Lung (tissue), 12 donors: ENCODE data around the gene NETO2. TPM values are rescaled to one million over a fixed set of nuclear protein-coding genes. Genes with fewer than 3 reads are reported as not detected.

Experiments
- ATAC-seq: fragments of 200-7000 bp; cut with Tn5 transposase; one replicate; pipeline ENCODE4 v1.9.1; 2020; ENCODE audit warnings: moderate number of reproducible peaks; ENCODE audit not compliant: insufficient read depth, low FRiP score
- DNase-seq, 3 donors: peaks; one replicate each; pipeline ENCODE4 v3.0.0-alpha.2; 2013 to 2017
- H3K27ac ChIP-seq, 2 donors: one replicate each; pipeline ENCODE4 v1.5.1; 2013; ENCODE audit warnings: mild to moderate bottlenecking in 2 of 2, moderate library complexity in 2 of 2, control low read depth in 1 of 2, inconsistent platforms in 1 of 2, low read depth in 1 of 2, low read length in 1 of 2
- H3K27me3 ChIP-seq, 3 donors: one replicate each; pipeline ENCODE4 v1.5.1; 2013; ENCODE audit warnings: low read length in 2 of 3; ENCODE audit not compliant: control insufficient read depth in 3 of 3, insufficient read depth in 3 of 3
- H3K36me3 ChIP-seq, 4 donors: one replicate each; pipeline ENCODE4 v1.5.1; 2013; ENCODE audit warnings: low read length in 4 of 4, mild to moderate bottlenecking in 1 of 4, moderate library complexity in 1 of 4; ENCODE audit not compliant: control insufficient read depth in 4 of 4, insufficient read depth in 4 of 4
- H3K4me1 ChIP-seq, 5 donors: one replicate each; pipeline ENCODE4 v1.5.1; 2013; ENCODE audit warnings: low read length in 5 of 5, mild to moderate bottlenecking in 2 of 5, moderate library complexity in 1 of 5; ENCODE audit not compliant: control insufficient read depth in 5 of 5, insufficient read depth in 5 of 5
- H3K4me3 ChIP-seq: one replicate; pipeline ENCODE4 v1.5.1; 2013; ENCODE audit warnings: mild to moderate bottlenecking, control low read depth, moderate library complexity
- H3K9ac ChIP-seq, 2 donors: one replicate each; pipeline ENCODE4 v1.5.1; 2013; ENCODE audit warnings: low read length in 2 of 2, control low read depth in 1 of 2; ENCODE audit not compliant: insufficient read depth in 1 of 2
- H3K9me3 ChIP-seq, 4 donors: one replicate each; pipeline ENCODE4 v1.5.1; 2013; ENCODE audit warnings: low read length in 3 of 4, mild to moderate bottlenecking in 1 of 4, moderate library complexity in 1 of 4; ENCODE audit not compliant: control insufficient read depth in 4 of 4, insufficient read depth in 3 of 4
- WGBS, 2 donors: extraction: QIAGEN DNeasy Blood & Tissue Kit; methylation state at CpG; one replicate each; pipeline ENCODE4 v1.1.7; 2013; 5-methylcytosine and 5-hydroxymethylcytosine counted together
- polyA plus RNA-seq, 2 donors: library from polyadenylated mRNA; stranded (reverse); fragments of 200-250 nt; gene quantifications; one replicate each; pipeline ENCODE4 v1.2.1, GENCODE V29; 2013
- total RNA-seq, 2 donors: library from RNA; depleted of rRNA in 1 of 2; stranded (reverse); fragments of >200 nt in 1 of 2; gene quantifications; one replicate each; pipeline ENCODE4 v1.2.1, GENCODE V29; 2014 to 2021
- TF ChIP-seq, protein P1 (sequence below): IDR thresholded peaks from 2 replicates; pipeline ENCODE4 v1.5.1; 2012; ENCODE audit warnings: mild to moderate bottlenecking; ENCODE audit errors: control extremely low read depth, extremely low read depth
- donor health status: control.
- donor health status: control.
- donor health status: Bipolar disorder and iron deficiency.
- donor health status: healthy.
- donor health status: DM: yes; HTN: yes; CAD: no.

The NETO2 gene
- total and polyA plus RNA-seq, 4 donors: 2.7 to 16.6 (median 9.7) TPM

DNA sequence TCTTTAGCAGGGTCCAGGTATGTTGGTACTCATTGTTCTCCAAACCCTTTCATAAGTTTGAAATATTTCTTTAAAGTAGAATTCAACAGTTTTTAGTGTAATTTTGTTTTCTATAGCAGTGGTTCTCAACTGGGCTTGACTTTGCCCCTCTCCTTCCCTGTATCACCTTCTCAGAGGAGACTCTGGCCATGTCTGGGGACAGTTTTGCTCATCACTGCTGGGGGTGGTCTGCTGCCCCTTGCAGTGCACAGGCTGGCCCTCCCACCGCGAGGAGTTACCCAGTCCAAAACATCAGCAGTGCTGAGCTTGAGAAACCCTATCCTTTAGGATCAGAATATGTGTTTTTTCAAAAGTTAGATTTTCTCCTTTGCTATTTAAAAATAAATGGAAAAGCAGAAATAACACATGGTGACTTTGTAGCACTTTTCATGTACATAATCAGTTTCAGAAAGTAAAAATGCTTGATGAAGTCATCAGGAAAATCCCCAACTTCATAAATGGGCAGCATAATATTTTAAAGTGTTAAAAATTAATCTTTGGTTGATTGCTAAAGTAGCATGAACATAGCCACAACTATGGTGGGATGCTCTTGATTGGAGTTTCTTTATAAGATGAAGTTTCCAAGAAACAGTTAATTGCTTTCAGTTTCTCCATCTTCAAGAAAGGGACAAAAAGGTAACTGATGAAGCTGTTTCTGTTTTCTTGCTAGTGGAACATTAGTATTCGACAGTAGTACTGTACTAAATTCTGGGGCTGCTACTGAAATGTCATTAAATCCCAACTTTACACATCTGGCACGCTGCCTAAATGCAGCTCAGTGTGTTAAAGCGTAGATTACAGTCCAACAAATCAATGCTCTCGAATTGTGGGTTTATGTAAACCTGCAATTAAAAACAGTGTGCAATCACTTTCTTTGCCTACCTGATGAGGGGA lies 70.3 kb downstream of the NETO2 start:
- no peaks in the 10 kb centered on the region for H3K27me3 ChIP-seq
- peaks cover 0 to 2% (median 0%) of the 10 kb centered on the region in 4 donors for H3K9me3 ChIP-seq
- no peak for ATAC-seq
- H3K36me3 ChIP-seq: no peaks in the 10 kb centered on the region
- TF ChIP-seq, protein P1, sequence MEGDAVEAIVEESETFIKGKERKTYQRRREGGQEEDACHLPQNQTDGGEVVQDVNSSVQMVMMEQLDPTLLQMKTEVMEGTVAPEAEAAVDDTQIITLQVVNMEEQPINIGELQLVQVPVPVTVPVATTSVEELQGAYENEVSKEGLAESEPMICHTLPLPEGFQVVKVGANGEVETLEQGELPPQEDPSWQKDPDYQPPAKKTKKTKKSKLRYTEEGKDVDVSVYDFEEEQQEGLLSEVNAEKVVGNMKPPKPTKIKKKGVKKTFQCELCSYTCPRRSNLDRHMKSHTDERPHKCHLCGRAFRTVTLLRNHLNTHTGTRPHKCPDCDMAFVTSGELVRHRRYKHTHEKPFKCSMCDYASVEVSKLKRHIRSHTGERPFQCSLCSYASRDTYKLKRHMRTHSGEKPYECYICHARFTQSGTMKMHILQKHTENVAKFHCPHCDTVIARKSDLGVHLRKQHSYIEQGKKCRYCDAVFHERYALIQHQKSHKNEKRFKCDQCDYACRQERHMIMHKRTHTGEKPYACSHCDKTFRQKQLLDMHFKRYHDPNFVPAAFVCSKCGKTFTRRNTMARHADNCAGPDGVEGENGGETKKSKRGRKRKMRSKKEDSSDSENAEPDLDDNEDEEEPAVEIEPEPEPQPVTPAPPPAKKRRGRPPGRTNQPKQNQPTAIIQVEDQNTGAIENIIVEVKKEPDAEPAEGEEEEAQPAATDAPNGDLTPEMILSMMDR: no peak
- no peak overlapping the region for H3K27ac ChIP-seq
- WGBS, 2 donors: 79 to 82% methylated on average over 6 of the region's 6 CpGs
- no peak overlapping the region for H3K9ac ChIP-seq
- H3K4me3 ChIP-seq: no peak overlapping the region
- peak in 1 of 3 donors; percentile 9 for DNase-seq
- H3K4me1 ChIP-seq: no peaks in the 10 kb centered on the region

DNA sequence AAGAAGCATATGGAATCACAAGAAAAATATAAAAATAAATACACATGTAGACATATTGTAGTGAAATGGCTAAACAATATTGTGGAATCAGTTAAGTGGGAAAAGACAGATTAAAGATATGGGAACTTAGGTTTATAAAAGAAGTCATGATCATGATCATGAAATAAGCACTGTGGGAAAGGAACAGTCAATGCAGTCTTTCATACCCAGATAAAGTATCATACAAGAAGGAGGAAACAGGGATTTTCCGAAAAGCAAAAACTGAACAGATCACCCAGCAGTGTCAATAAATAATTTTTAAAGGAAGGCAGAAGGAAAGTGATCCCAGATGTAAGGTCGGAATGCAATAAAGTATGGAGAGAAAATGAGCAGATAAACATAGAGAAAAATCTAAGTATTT lies 71.6 kb downstream of the NETO2 start:
- no peak overlapping the region for H3K9ac ChIP-seq
- no peaks in the 10 kb centered on the region for H3K36me3 ChIP-seq
- H3K4me3 ChIP-seq: no peak overlapping the region
- TF ChIP-seq, protein P1: no peak
- H3K27ac ChIP-seq: no peak overlapping the region
- 94 to 95% methylated on average over 2 of the region's 2 CpGs for WGBS, 2 donors
- ATAC-seq: no peak
- H3K27me3 ChIP-seq: no peaks in the 10 kb centered on the region
- no peaks in the 10 kb centered on the region for H3K4me1 ChIP-seq
- no peak for DNase-seq
- H3K9me3 ChIP-seq: peaks cover 0 to 2% (median 0%) of the 10 kb centered on the region in 4 donors

DNA sequence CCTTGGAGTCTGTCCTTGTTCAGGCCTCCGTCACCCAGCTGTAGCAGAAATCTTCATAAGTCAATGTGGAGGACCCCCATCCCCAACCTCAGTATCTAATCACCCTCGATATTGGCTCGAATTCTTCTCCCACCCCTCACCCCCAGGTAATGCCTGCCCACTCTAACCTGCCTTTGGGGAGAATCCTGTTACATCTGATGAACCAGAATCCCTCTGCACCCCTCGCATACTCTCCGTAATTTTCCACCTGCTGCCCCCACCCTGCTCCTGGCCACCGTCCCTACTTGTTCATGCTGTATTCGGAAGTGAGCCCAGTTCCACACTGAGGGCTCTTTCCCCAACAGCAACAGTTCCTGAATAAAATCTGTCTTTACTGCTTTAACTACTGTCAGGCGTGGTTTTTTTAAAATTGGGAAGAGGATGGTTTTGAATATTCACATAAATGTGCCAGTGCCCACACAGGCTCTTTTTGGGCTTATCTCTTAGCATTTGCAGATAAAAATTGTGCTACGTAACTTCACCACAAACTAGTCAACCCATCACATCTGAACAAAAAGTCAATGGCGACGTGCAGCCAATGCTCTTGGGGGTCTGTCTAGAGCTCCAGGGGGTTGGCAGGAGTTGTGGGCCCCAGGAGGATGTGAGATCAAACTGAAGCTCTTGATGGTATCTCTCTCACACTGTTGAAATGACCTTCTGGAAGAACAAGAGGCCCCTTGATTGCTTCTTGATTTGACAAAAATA lies 73.7 kb downstream of the NETO2 start:
- 95 to 99% methylated on average over 11 of the region's 11 CpGs for WGBS, 2 donors
- no peaks in the 10 kb centered on the region for H3K4me1 ChIP-seq
- H3K27me3 ChIP-seq: no peaks in the 10 kb centered on the region
- DNase-seq (no peak), ATAC-seq (no peak)
- H3K36me3 ChIP-seq: no peaks in the 10 kb centered on the region
- peaks cover 0 to 2% (median 0%) of the 10 kb centered on the region in 4 donors for H3K9me3 ChIP-seq
- TF ChIP-seq, protein P1: no peak
- no peak overlapping the region for H3K9ac ChIP-seq
- no peak overlapping the region for H3K27ac ChIP-seq
- no peak overlapping the region for H3K4me3 ChIP-seq
